KG1 (cell line): ENCODE measurements around the gene ABCA12.
"Not testable (repeated sequence)": the region's sequence is repeated elsewhere in the genome, so short reads cannot be mapped to it uniquely, and the experiment has no call there.

ENCODE experiments used
- DNase-seq: peaks from one replicate; lab custom pipeline; 2025; lab: John Stamatoyannopoulos, UW

Gene ABCA12

GRCh38 chr2:215138479-215138878 is at the start of gene ABCA12:
TSS of gene ABCA12 (minus strand) at chr2:215138626. CDS start at chr2:215138208, 418 bp downstream.
- no peak for DNase-seq

- DNase-seq: no peak
These were observed 49.7 kb upstream of the ABCA12 start for GRCh38 chr2:215188078-215188477.

- DNase-seq: no peak
These were observed 47.6 kb upstream of the ABCA12 start for GRCh38 chr2:215186021-215186420.

DNA sequence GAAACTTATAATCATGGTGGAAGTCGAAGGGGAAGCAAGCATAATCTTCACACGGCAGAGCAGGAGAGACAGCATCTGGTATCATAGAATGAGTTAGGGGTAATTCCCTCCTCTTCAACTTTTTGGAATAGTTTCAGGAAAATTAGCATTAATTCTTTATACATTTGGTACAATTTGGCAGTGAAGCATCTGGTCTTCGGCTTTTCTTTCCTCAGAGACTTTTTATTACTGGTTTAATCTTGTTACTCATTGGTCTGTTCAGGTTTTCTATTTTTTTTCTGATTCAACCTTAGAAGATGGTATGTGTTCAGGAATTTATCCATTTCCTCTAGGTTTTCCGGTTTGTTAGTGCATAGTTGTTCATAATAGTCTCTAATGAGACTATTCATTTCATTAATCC is 39.7 kb upstream of the ABCA12 start:
- no peak for DNase-seq

GRCh38 chr2:215171796-215172195 is 33.4 kb upstream of the ABCA12 start:
- DNase-seq: no peak

GRCh38 chr2:215171151-215171550 is 32.7 kb upstream of the ABCA12 start:
- no peak for DNase-seq

- DNase-seq: not testable (repeated sequence)
These were observed 28.1 kb upstream of the ABCA12 start for GRCh38 chr2:215166505-215166904.

DNA sequence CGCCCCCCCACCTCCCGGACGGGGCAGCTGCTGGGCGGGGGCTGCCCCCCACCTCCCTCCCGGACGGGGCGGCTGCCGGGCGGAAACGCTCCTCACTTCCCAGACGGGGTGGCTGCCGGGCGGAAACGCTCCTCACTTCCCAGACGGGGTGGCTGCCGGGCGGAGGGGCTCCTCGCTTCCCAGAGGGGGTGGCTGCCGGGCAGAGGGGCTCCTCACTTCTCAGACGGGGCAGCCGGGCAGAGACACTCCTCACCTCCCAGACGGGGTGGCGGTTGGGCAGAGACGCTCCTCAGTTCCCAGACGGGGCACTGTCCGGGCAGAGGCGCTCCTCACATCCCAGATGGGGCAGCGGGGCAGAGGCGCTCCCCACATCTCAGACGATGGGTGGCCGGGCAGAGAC is 24.9 kb upstream of the ABCA12 start:
- not testable (repeated sequence) for DNase-seq

DNA sequence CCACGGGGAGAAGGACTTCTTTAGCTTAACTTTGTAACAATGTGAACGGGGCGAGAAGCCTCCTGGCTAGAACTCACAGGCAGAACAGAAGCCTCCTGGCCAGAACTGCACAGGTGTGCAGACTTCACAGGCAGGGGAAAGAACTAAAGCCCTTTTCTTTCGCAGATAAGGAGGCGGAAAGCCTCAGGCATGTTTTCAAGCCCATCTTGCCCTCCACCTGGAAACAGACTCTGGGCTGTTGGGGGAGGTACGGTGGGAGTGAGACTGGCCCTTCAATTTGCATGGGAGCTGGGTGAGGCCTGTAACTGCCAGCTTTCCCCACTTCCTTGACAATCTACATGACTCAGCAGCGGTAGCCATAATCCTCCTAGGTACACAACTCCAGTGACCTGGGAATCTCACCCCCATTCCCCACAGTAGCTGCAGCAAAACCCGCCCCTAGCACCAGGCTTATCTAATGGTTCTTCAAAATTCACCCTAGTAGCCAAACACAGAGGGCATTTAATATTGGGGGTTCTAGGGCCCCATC is 22.9 kb upstream of the ABCA12 start:
- no peak for DNase-seq

GRCh38 chr2:215160081-215160480 is 21.7 kb upstream of the ABCA12 start:
- DNase-seq: no peak

DNA sequence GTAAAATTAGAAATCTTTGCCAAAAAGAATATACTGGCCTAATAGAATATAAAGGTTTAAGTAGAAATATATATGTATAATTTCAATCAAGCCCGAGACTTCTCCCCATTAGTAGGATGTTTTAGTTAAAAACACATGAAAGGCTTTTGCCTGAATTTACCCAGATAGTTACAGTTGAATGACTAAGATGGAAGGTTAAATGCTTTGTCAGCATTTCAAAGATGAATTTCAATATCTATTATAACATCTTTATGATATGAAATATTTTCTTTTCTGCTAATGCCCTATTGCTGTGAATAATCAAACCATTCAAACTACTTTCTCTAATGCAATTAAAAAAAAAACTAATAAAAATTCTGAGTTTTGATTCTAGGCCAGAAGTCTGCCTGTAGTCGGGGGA is 18.0 kb upstream of the ABCA12 start:
- no peak for DNase-seq

DNA sequence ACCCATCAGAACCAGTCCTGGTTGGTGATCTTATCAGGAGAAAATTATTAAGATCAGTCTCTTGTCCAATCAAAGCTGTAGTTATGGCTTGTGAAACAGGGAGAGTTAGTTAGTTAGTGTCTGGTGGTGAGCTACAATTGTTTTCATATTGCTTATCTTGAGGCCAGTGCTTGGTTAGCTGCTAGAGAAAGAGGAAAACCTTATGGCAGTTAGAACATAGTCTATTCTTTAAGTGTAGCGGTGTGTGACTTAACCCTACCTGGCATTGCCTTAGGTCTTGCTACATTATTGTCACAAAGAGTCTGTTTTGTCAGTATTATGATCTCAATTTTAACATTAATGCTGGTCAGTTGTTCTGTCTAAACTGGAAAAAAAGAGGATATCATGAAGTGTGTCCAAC is 11.5 kb upstream of the ABCA12 start:
- DNase-seq: no peak

- DNase-seq: no peak
These were observed 11.1 kb upstream of the ABCA12 start for GRCh38 chr2:215149486-215149885.

GRCh38 chr2:215149060-215149459 is 10.6 kb upstream of the ABCA12 start:
- no peak for DNase-seq

DNA sequence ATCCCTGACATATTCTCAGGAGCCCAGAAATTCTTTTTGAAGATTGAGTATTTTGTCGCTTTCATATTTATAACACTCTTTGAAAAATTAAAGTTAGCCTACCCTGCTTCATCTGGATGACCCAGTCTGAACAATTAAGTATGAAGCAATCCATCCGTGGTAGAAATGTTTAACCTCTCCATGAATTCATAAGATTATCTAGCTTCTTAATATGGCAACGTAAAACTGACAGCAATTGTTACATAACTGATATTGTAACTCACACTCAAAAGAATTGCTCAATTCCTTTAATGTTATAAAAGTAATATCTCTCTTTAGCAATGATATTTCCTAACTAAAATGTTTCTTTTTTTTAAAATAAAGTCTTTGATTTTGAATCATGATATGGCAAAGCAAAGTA is 7.2 kb upstream of the ABCA12 start:
- no peak for DNase-seq

- no peak for DNase-seq
These were observed 5.9 kb upstream of the ABCA12 start for GRCh38 chr2:215144106-215144875.

DNA sequence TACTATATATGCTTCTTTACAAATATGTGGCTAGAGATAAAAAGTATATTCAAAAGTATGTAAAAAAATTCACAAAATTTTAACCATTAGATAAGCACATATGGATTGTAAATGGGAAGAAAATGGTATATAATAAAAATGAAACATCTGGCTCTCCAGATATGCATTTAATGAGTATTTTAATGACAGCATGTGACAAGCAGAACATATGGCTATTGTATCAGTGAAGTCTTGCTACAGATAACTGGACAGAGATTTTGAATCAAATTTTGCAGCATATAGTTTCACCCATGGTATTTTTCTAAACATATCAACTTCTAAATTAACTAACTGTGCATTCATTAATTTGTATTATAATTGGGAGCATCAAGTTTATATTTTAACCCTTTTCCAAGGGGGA is 5.0 kb upstream of the ABCA12 start:
- no peak for DNase-seq

GRCh38 chr2:215141706-215142105 is 3.3 kb upstream of the ABCA12 start:
- no peak for DNase-seq

- DNase-seq: no peak
These were observed 1.8 kb upstream of the ABCA12 start for GRCh38 chr2:215140166-215140707.

DNA sequence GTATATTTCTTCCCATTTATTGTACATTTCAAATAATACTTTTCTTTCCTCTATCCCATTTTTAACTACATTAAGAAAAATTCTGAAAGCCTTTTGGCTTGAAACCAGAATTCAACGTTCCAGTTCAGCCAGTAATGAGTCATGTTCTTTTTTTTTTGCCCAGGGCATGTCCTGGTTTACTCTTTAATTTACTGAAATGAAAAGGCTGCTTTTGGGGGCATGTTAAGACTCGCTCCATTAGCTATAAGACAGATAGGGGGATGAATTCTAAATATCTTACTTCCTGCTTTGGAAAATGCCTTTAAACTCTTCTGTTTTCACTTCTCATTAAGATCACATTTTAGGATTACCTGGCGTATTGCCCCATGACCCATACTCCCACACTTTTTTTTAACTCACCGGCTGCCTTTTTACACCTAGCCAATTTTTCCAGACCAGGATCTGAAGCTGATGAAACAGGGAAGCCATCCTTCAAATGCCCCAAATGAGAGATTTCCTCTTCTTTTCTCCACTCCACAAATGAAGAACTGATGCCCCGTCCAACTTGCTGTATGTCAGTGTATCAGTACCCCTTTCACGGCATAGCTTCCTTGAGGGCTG is 585 bp downstream of the ABCA12 start:
- no peak for DNase-seq

GRCh38 chr2:215137329-215137686 is 1.1 kb downstream of the ABCA12 start:
- no peak for DNase-seq

- no peak for DNase-seq
These were observed 1.6 kb downstream of the ABCA12 start for GRCh38 chr2:215136669-215137328.

- DNase-seq: no peak
These were observed 18.0 kb downstream of the ABCA12 start for GRCh38 chr2:215120401-215120800.
